IMR-90 (cell line): ENCODE measurements around the gene PITPNC1. TPM values are rescaled to one million over a fixed set of nuclear protein-coding genes. Genes with fewer than 3 reads are reported as not detected.

Source experiments
- ATAC-seq: fragments of 200-7000 bp; cut with Tn5 transposase; 2 replicates; pipeline ENCODE4 v1.9.1; 2020; ENCODE audit warnings: low read depth, mild to moderate bottlenecking, moderate library complexity
- BruUV-seq: library from RNA; stranded (reverse); fragments of 400-500 nt; replicated peaks from 2 replicates; lab custom pipeline; 2021; lab: Mats Ljungman, UMichigan
- CTCF ChIA-PET: fragments of 300-600 bp; formaldehyde crosslinking; extraction: SDS; loops from one replicate; lab custom pipeline; 2021; ENCODE audit warnings: antibody characterized with exemption; lab: Yijun Ruan, JAX
- POLR2A ChIA-PET: fragments of 300-600 bp; sonication (Branson Sonifier 250); formaldehyde crosslinking; loops from one replicate; lab custom pipeline; 2022; ENCODE audit warnings: antibody characterized with exemption; ENCODE audit not compliant: unreplicated experiment; lab: Charles Lee
- DNase-seq: peaks from one replicate; pipeline ENCODE4 v3.0.0; 2013
- H2AFZ ChIP-seq: replicated peaks from 2 replicates; pipeline ENCODE3; 2013; ENCODE audit warnings: low read length, mild to moderate bottlenecking; ENCODE audit not compliant: poor library complexity
- H2AK5ac ChIP-seq: 2 replicates; pipeline ENCODE4 v1.6.1; 2013; ENCODE audit warnings: low read depth, low read length, inconsistent platforms
- H2AK9ac ChIP-seq: replicated peaks from 2 replicates; pipeline ENCODE3; 2013; ENCODE audit warnings: mild to moderate bottlenecking, low read depth, low read length, moderate library complexity; ENCODE audit not compliant: poor library complexity
- H2BK120ac ChIP-seq: 2 replicates; pipeline ENCODE4 v1.6.1; 2013; ENCODE audit warnings: low read depth, low read length, inconsistent platforms
- H2BK15ac ChIP-seq: 3 replicates; pipeline ENCODE4 v1.6.1; 2013; ENCODE audit warnings: low read depth, low read length, inconsistent platforms
- H2BK20ac ChIP-seq: 2 replicates; pipeline ENCODE4 v1.6.1; 2013; ENCODE audit warnings: low read depth, mild to moderate bottlenecking, inconsistent platforms, low read length, moderate library complexity
- H2BK5ac ChIP-seq: 2 replicates; pipeline ENCODE4 v1.6.1; 2013; ENCODE audit warnings: mild to moderate bottlenecking, low read depth, low read length, inconsistent platforms; ENCODE audit not compliant: poor library complexity, severe bottlenecking
- H3K14ac ChIP-seq: replicated peaks from 2 replicates; pipeline ENCODE4 v1.6.1; 2013; ENCODE audit warnings: low read depth, low read length, inconsistent platforms
- H3K18ac ChIP-seq: 2 replicates; pipeline ENCODE4 v1.6.1; 2013; ENCODE audit warnings: low read depth, low read length, control low read depth
- H3K23ac ChIP-seq: 2 replicates; pipeline ENCODE4 v1.6.1; 2013; ENCODE audit warnings: low read depth, low read length, inconsistent platforms
- H3K27ac ChIP-seq: 2 replicates; pipeline ENCODE4 v1.5.1; 2013; ENCODE audit warnings: mild to moderate bottlenecking, control low read depth, low read length; ENCODE audit not compliant: insufficient read depth
- H3K27me3 ChIP-seq: 2 replicates; pipeline ENCODE4 v1.6.1; 2013; ENCODE audit warnings: low read length; ENCODE audit not compliant: control insufficient read depth, insufficient read depth
- H3K36me3 ChIP-seq: 2 replicates; pipeline ENCODE4 v1.6.1; 2013; ENCODE audit warnings: low read length, mixed read lengths; ENCODE audit not compliant: control insufficient read depth, insufficient read depth
- H3K4ac ChIP-seq: 2 replicates; pipeline ENCODE4 v1.6.1; 2013; ENCODE audit warnings: low read depth, low read length, inconsistent platforms
- H3K4me1 ChIP-seq: 2 replicates; pipeline ENCODE4 v1.6.1; 2013; ENCODE audit warnings: low read length, mixed read lengths; ENCODE audit not compliant: control insufficient read depth, insufficient read depth
- H3K4me2 ChIP-seq: 2 replicates; pipeline ENCODE4 v1.6.1; 2013; ENCODE audit warnings: low read depth, mild to moderate bottlenecking, control low read depth, low read length, moderate library complexity
- H3K4me3 ChIP-seq: 2 replicates; pipeline ENCODE4 v1.5.1; 2013; ENCODE audit warnings: low read depth, mild to moderate bottlenecking, control low read depth, low read length, moderate library complexity; ENCODE audit not compliant: insufficient read depth
- H3K56ac ChIP-seq: 2 replicates; pipeline ENCODE4 v1.6.1; 2013; ENCODE audit warnings: low read length, inconsistent platforms; ENCODE audit not compliant: insufficient read depth; ENCODE audit errors: extremely low read depth
- H3K79me1 ChIP-seq, 2 experiments: 2 replicates each; pipeline ENCODE4 v1.6.1; 2013; ENCODE audit warnings: low read length in 2 of 2, inconsistent platforms in 1 of 2, low read depth in 1 of 2
- H3K9ac ChIP-seq: 2 replicates; pipeline ENCODE4 v1.6.1; 2013; ENCODE audit warnings: low read depth, low read length, control low read depth
- H3K9me1 ChIP-seq: 2 replicates; pipeline ENCODE4 v1.6.1; 2013; ENCODE audit warnings: low read length, inconsistent platforms; ENCODE audit not compliant: insufficient read depth
- H3K9me3 ChIP-seq: 2 replicates; pipeline ENCODE4 v1.6.1; 2013; ENCODE audit warnings: low read length; ENCODE audit not compliant: control insufficient read depth, insufficient read depth
- H4K20me1 ChIP-seq: 2 replicates; pipeline ENCODE4 v1.6.1; 2013; ENCODE audit warnings: low read length, inconsistent platforms; ENCODE audit not compliant: insufficient read depth
- H4K5ac ChIP-seq: 2 replicates; pipeline ENCODE4 v1.6.1; 2013; ENCODE audit warnings: mild to moderate bottlenecking, low read depth, low read length, control low read depth
- H4K8ac ChIP-seq, 2 experiments: 2 replicates each; pipeline ENCODE4 v1.6.1; 2013; ENCODE audit warnings: low read depth in 2 of 2, low read length in 2 of 2, control low read depth in 1 of 2, inconsistent platforms in 1 of 2
- H4K91ac ChIP-seq: 2 replicates; pipeline ENCODE4 v1.6.1; 2013; ENCODE audit warnings: low read depth, low read length, inconsistent platforms; ENCODE audit not compliant: insufficient read depth
- CTCF ChIP-seq: conservative IDR thresholded peaks from 2 replicates; pipeline ENCODE4 v1.5.1; 2012; ENCODE audit warnings: mild to moderate bottlenecking, low read depth, low read length, improper control_type of control experiment
- FOS ChIP-seq: fragments of 150-350 bp; IDR thresholded peaks from 2 replicates; pipeline ENCODE4 v1.6.1; 2016; ENCODE audit warnings: low read depth, low read length
- MAFK ChIP-seq: IDR thresholded peaks from 2 replicates; pipeline ENCODE4 v1.6.1; 2012; ENCODE audit warnings: low read depth, low read length, improper control_type of control experiment
- NFE2L2 ChIP-seq: fragments of 150-350 bp; IDR thresholded peaks from 2 replicates; pipeline ENCODE4 v1.6.1; 2016; ENCODE audit warnings: low read depth, mild to moderate bottlenecking, low read length
- POLR2A ChIP-seq: IDR thresholded peaks from 2 replicates; pipeline ENCODE4 v1.6.1; 2012; ENCODE audit warnings: mild to moderate bottlenecking, low read depth, low read length
- RCOR1 ChIP-seq: IDR thresholded peaks from 2 replicates; pipeline ENCODE4 v1.6.1; 2012; ENCODE audit warnings: mild to moderate bottlenecking, low read length, improper control_type of control experiment; ENCODE audit not compliant: insufficient replicate concordance
- SMC3 ChIP-seq: fragments of 150-350 bp; IDR thresholded peaks from 2 replicates; pipeline ENCODE4 v1.6.1; 2016; ENCODE audit warnings: low read depth, mild to moderate bottlenecking, antibody characterized with exemption, low read length, moderate library complexity
- WGBS, 2 experiments: methylation state at CpG; one replicate each; pipeline versions ENCODE4 v1.1.5 to v1.1.7; 2013; ENCODE audit warnings: missing lambda C conversion rate in 2 of 2; ENCODE audit not compliant: insufficient read length in 1 of 2; ENCODE audit errors: extremely low coverage in 2 of 2; 5-methylcytosine and 5-hydroxymethylcytosine counted together
- dilution Hi-C: fragments of 300-500 bp; cut with HindIII; formaldehyde crosslinking; loops from one replicate; pipeline ENCODE4 v1.14.3; 2018; ENCODE audit warnings: low sequenced_read_pairs; ENCODE audit not compliant: unreplicated experiment
- in situ Hi-C: fragments of 300-500 bp; cut with MboI; formaldehyde crosslinking; loops from 3 replicates; pipeline ENCODE4 v1.14.3; 2019; ENCODE audit warnings: low sequenced_read_pairs, inconsistent platforms, mixed read lengths
- intact Hi-C: fragments of 100-400 bp; cut with micrococcal nuclease; formaldehyde crosslinking; loops from 2 replicates; pipeline ENCODE4 v1.10.0; 2022
- polyA plus RNA-seq, 3 experiments: library from polyadenylated mRNA; depleted of rRNA; stranded (reverse); fragments of >200 nt; gene quantifications; 2 replicates each; pipeline ENCODE4 v1.2.3, GENCODE V29; 2012; ENCODE audit warnings: low replicate concordance in 1 of 3
- total RNA-seq: library from RNA; depleted of rRNA; stranded (reverse); fragments of >200 nt; gene quantifications from 2 replicates; pipeline ENCODE4 v1.2.3, GENCODE V29; 2012

The PITPNC1 gene
- total and polyA plus RNA-seq, 2 of the 4 experiments (the other 2 are of a cell fraction) = 4.1 TPM

DNA sequence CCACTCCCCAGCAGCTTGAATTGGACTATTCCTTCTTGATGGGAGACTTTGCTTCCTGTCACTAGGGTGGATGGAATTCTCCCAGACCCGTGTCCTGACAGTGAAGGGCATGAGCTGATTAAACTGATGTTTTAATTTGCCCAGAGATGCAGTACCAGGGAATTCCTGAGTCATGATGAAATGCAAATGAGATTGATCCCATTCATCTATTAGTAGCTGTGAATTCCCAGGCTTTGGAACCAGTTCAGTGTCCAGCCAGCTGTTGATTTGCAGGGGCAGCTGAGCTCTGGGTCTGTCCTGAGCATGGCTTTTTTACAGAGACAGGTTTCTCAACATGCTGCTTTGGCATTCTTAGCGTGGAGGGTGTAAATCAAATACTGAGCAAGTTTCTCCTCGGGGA, 157.9 kb downstream of the PITPNC1 start:
- no peak for DNase-seq
- Histone ChIP-seq H3K27me3 (no peaks in the 10 kb centered on the region), H3K4me2 (no peak overlapping the region), H3K4ac (no peak overlapping the region), H3K9ac (no peak overlapping the region), H3K36me3 (no peaks in the 10 kb centered on the region), H4K20me1 (no peaks in the 10 kb centered on the region), H3K56ac (no peak overlapping the region), H3K27ac (no peak overlapping the region), H2BK15ac (no peak overlapping the region), H3K23ac (no peak overlapping the region), H2AK9ac (no peak overlapping the region), H4K91ac (no peak overlapping the region), H3K4me3 (no peak overlapping the region), H4K5ac (no peak overlapping the region), H2BK5ac (no peak overlapping the region), H3K9me3 (no peaks in the 10 kb centered on the region), H2BK120ac (no peak overlapping the region), H3K9me1 (peaks cover 3% of the 10 kb centered on the region; the same call in 1 of the 2 replicates), H3K18ac (no peak overlapping the region), H3K14ac (no peak overlapping the region), H2BK20ac (no peak overlapping the region), H3K79me1 (peaks cover 8 to 9% of the 10 kb centered on the region in 2 experiments; a peak in 3 of 4 replicates), H3K4me1 (no peaks in the 10 kb centered on the region), H2AK5ac (no peak overlapping the region), H4K8ac (no peak overlapping the region), H2AFZ (no peak overlapping the region)
- in situ Hi-C loops (no loop called here), dilution Hi-C loops (no loop called here), intact Hi-C loops (no loop called here)
- POLR2A ChIA-PET = no interaction called here
- CTCF ChIA-PET = no interaction called here
- TF ChIP-seq POLR2A = no peak
- no peak for TF ChIP-seq NFE2L2
- no peak for TF ChIP-seq MAFK
- no peak for TF ChIP-seq RCOR1
- no peak for TF ChIP-seq FOS
- TF ChIP-seq SMC3 = no peak
- no peak for TF ChIP-seq CTCF
- WGBS, 2 experiments = 80% methylated on average over 1 of the region's 3 CpGs; no CpG with 5 or more reads in 1 of the 2 experiments
- no peak for ATAC-seq
- no TSS peak for BruUV-seq
